ENCODE results near the gene DDOST. TPM values are rescaled to one million over a fixed set of nuclear protein-coding genes. Genes with fewer than 3 reads are reported as not detected.

The DDOST gene
- total and polyA plus RNA-seq, 2 experiments from 2014 or later = 320 to 405 TPM

DNA sequence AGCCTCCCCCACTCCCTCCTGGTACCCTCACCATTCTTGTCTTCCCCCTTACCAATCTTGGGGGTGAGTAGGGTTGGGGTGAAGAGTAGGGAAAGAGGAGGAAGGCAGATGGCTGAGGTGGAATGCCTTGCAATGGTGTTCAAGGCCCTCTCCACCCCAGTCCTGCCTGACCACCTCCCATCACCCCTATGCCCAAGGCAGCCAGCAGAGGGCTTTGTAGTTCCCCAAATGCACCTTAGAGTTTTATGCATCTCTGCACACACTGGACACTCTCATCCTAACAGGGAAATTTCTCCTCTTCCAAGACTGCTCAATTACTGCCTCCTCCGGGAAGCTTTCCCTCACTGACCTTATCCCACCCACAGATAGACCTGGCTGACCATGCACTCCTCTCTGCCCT, 41.2 kb upstream of the DDOST start:
- H4K20me1 ChIP-seq (ENCODE audit: insufficient read depth, poor library complexity, severe bottlenecking) = no peaks in the 10 kb centered on the region
- H3K27me3 ChIP-seq = no peaks in the 10 kb centered on the region
- H2AFZ ChIP-seq = no peak overlapping the region
- H3K27ac ChIP-seq = no peak overlapping the region
- no peaks in the 10 kb centered on the region for H3K79me2 ChIP-seq
- no peak for DNase-seq (ENCODE audit: low spot score)
- no peaks in the 10 kb centered on the region for H3K36me3 ChIP-seq (replicated peaks; ENCODE audit: insufficient read depth, low read depth)
- no peaks in the 10 kb centered on the region for H3K9me2 ChIP-seq (replicated peaks; ENCODE audit: insufficient read depth)
- H3K9me3 ChIP-seq (ENCODE audit: low read depth) = no peaks in the 10 kb centered on the region
- H3K4me1 ChIP-seq (ENCODE audit: insufficient read depth) = peaks cover 6% of the 10 kb centered on the region
- no peak overlapping the region for H3K4me3 ChIP-seq
- no peak overlapping the region for H3K4me2 ChIP-seq
- no peak for TF ChIP-seq EZH2 (IDR thresholded peaks at IDR 0.05; ENCODE audit: borderline replicate concordance)
- no peak for TF ChIP-seq EZH2phosphoT487 (IDR thresholded peaks at IDR 0.05; ENCODE audit: low read depth, severe bottlenecking, unreplicated experiment)
- TF ChIP-seq, protein P1, sequence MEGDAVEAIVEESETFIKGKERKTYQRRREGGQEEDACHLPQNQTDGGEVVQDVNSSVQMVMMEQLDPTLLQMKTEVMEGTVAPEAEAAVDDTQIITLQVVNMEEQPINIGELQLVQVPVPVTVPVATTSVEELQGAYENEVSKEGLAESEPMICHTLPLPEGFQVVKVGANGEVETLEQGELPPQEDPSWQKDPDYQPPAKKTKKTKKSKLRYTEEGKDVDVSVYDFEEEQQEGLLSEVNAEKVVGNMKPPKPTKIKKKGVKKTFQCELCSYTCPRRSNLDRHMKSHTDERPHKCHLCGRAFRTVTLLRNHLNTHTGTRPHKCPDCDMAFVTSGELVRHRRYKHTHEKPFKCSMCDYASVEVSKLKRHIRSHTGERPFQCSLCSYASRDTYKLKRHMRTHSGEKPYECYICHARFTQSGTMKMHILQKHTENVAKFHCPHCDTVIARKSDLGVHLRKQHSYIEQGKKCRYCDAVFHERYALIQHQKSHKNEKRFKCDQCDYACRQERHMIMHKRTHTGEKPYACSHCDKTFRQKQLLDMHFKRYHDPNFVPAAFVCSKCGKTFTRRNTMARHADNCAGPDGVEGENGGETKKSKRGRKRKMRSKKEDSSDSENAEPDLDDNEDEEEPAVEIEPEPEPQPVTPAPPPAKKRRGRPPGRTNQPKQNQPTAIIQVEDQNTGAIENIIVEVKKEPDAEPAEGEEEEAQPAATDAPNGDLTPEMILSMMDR (IDR thresholded peaks at IDR 0.05; ENCODE audit: poor library complexity) = no peak
- WGBS (ENCODE audit: low lambda C conversion rate, missing lambda C conversion rate) = 96% methylated on average over 1 of the region's 1 CpG

DNA sequence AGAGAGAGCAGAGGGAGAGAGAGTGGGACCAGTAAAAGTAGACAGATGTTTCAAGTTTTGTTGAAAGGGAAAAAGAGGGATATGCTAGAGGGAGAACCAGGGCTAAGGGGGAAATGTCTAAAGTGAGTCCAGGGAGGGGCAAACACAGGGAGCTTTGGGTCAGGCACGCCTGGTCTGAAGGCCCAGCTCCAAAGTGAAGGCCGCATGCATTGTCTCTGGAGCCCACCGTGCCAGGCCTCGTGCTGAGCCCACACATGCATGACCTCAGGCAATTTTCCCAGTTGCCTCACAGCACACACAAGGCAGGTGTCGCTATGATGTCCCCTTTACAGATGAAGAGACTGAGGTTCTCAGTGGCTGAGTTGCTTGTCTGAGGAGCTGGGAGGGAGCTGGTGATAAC, 40.7 kb upstream of the DDOST start:
- DNase-seq (ENCODE audit: low spot score) = no peak
- Histone ChIP-seq H3K27me3 (no peaks in the 10 kb centered on the region), H3K9me2 (replicated peaks; ENCODE audit: insufficient read depth) (no peaks in the 10 kb centered on the region), H3K9me3 (ENCODE audit: low read depth) (no peaks in the 10 kb centered on the region), H3K4me2 (no peak overlapping the region), H3K36me3 (replicated peaks; ENCODE audit: insufficient read depth, low read depth) (no peaks in the 10 kb centered on the region), H3K27ac (no peak overlapping the region), H3K4me1 (ENCODE audit: insufficient read depth) (peaks cover 12% of the 10 kb centered on the region), H3K79me2 (no peaks in the 10 kb centered on the region), H2AFZ (no peak overlapping the region), H3K4me3 (no peak overlapping the region), H4K20me1 (ENCODE audit: insufficient read depth, poor library complexity, severe bottlenecking) (no peaks in the 10 kb centered on the region)
- 93% methylated on average over 5 of the region's 5 CpGs for WGBS (ENCODE audit: low lambda C conversion rate, missing lambda C conversion rate)
- TF ChIP-seq EZH2 (IDR thresholded peaks at IDR 0.05; ENCODE audit: borderline replicate concordance) (no peak), EZH2phosphoT487 (IDR thresholded peaks at IDR 0.05; ENCODE audit: low read depth, severe bottlenecking, unreplicated experiment) (no peak)
- TF ChIP-seq, protein P1 (IDR thresholded peaks at IDR 0.05; ENCODE audit: poor library complexity) = no peak

DNA sequence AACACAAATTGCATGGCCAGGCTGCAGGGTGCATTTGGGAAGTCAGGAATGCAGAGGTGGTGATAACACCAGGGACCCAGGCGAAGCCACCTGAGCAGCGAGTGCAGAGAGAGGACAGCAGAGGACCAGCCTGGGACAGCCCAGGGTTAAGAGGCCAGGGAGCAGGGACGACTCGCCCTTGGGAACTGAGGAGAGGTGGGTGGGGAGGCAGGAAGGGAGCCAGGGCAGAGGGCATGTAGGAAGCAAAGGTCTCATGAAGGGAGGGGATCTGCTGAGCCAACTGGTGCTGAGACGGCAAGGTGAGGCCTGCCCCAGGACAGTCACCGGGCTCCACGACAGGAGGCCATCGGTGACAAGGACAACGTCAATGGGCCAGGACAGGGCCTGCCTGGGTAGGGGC, 40.3 kb upstream of the DDOST start:
- no peak overlapping the region for H3K4me3 ChIP-seq
- 86% methylated on average over 9 of the region's 9 CpGs for WGBS (ENCODE audit: low lambda C conversion rate, missing lambda C conversion rate)
- no peaks in the 10 kb centered on the region for H3K27me3 ChIP-seq
- no peaks in the 10 kb centered on the region for H4K20me1 ChIP-seq (ENCODE audit: insufficient read depth, poor library complexity, severe bottlenecking)
- H3K9me3 ChIP-seq (ENCODE audit: low read depth) = no peaks in the 10 kb centered on the region
- H3K9me2 ChIP-seq (replicated peaks; ENCODE audit: insufficient read depth) = no peaks in the 10 kb centered on the region
- H2AFZ ChIP-seq = no peak overlapping the region
- H3K4me1 ChIP-seq (ENCODE audit: insufficient read depth) = peaks cover 12% of the 10 kb centered on the region
- no peak overlapping the region for H3K27ac ChIP-seq
- H3K36me3 ChIP-seq (replicated peaks; ENCODE audit: insufficient read depth, low read depth) = no peaks in the 10 kb centered on the region
- H3K79me2 ChIP-seq = no peaks in the 10 kb centered on the region
- DNase-seq (ENCODE audit: low spot score) = no peak
- no peak overlapping the region for H3K4me2 ChIP-seq
- TF ChIP-seq EZH2phosphoT487 (IDR thresholded peaks at IDR 0.05; ENCODE audit: low read depth, severe bottlenecking, unreplicated experiment) (no peak), EZH2 (IDR thresholded peaks at IDR 0.05; ENCODE audit: borderline replicate concordance) (no peak)
- TF ChIP-seq, protein P1 (IDR thresholded peaks at IDR 0.05; ENCODE audit: poor library complexity) = no peak
